IPS-20b (cell line): ENCODE data around the gene CD37.
"Not testable (repeated sequence)": the region's sequence is repeated elsewhere in the genome, so short reads cannot be mapped to it uniquely, and the experiment has no call there.

Source experiments
- H3K27ac ChIP-seq: one replicate; pipeline ENCODE4 v1.5.1; 2013; ENCODE audit warnings: low read length
- H3K27me3 ChIP-seq: 2 replicates; pipeline ENCODE4 v1.6.1; 2013; ENCODE audit warnings: mild to moderate bottlenecking, low read length, inconsistent platforms; ENCODE audit not compliant: insufficient read depth
- H3K36me3 ChIP-seq: 2 replicates; pipeline ENCODE4 v1.6.1; 2013; ENCODE audit warnings: low read depth, mild to moderate bottlenecking, inconsistent platforms, low read length, moderate library complexity; ENCODE audit not compliant: insufficient read depth
- H3K4me1 ChIP-seq: 2 replicates; pipeline ENCODE4 v1.6.1; 2013; ENCODE audit warnings: mild to moderate bottlenecking, control low read depth, inconsistent platforms, low read length, moderate library complexity; ENCODE audit not compliant: insufficient read depth
- H3K4me3 ChIP-seq: 2 replicates; pipeline ENCODE4 v1.5.1; 2013; ENCODE audit warnings: mild to moderate bottlenecking, low read length, inconsistent platforms
- H3K9ac ChIP-seq: 2 replicates; pipeline ENCODE4 v1.6.1; 2013; ENCODE audit warnings: low read depth, mild to moderate bottlenecking, inconsistent platforms, low read length, moderate library complexity
- H3K9me3 ChIP-seq: 2 replicates; pipeline ENCODE4 v1.6.1; 2013; ENCODE audit warnings: mild to moderate bottlenecking, low read depth, low read length, inconsistent platforms; ENCODE audit not compliant: insufficient read depth

CD37 gene

GRCh38 chr19:49306734-49307133 is 28.5 kb upstream of the CD37 start:
- H3K4me3 ChIP-seq, H3K27ac ChIP-seq, H3K27me3 ChIP-seq, H3K36me3 ChIP-seq, H3K9ac ChIP-seq, H3K4me1 ChIP-seq, H3K9me3 ChIP-seq: not testable (repeated sequence)

- Histone ChIP-seq H3K4me3 (no peak overlapping the region), H3K27ac (no peak overlapping the region), H3K27me3 (no peaks in the 10 kb centered on the region), H3K4me1 (no peaks in the 10 kb centered on the region), H3K9ac (no peak overlapping the region), H3K9me3 (no peaks in the 10 kb centered on the region), H3K36me3 (no peaks in the 10 kb centered on the region)
Measured at GRCh38 chr19:49309087-49309486, 26.1 kb upstream of the CD37 start.

- Histone ChIP-seq H3K4me1 (no peaks in the 10 kb centered on the region), H3K9ac (no peak overlapping the region), H3K27me3 (no peaks in the 10 kb centered on the region), H3K36me3 (no peaks in the 10 kb centered on the region), H3K9me3 (no peaks in the 10 kb centered on the region), H3K27ac (no peak overlapping the region), H3K4me3 (no peak overlapping the region)
Measured at GRCh38 chr19:49315111-49315510, 20.1 kb upstream of the CD37 start.

- Histone ChIP-seq H3K4me1 (no peaks in the 10 kb centered on the region), H3K9ac (no peak overlapping the region), H3K36me3 (no peaks in the 10 kb centered on the region), H3K27ac (no peak overlapping the region), H3K9me3 (peaks cover 10% of the 10 kb centered on the region; the same call in 1 of the 2 replicates), H3K4me3 (no peak overlapping the region), H3K27me3 (no peaks in the 10 kb centered on the region)
Measured at GRCh38 chr19:49316284-49316683, 18.9 kb upstream of the CD37 start.

GRCh38 chr19:49318296-49318695 is 16.9 kb upstream of the CD37 start:
- Histone ChIP-seq H3K27me3 (no peaks in the 10 kb centered on the region), H3K4me3 (no peak overlapping the region), H3K9ac (no peak overlapping the region), H3K36me3 (no peaks in the 10 kb centered on the region), H3K27ac (no peak overlapping the region), H3K4me1 (no peaks in the 10 kb centered on the region), H3K9me3 (peaks cover 13% of the 10 kb centered on the region; the same call in 1 of the 2 replicates)

- Histone ChIP-seq H3K27ac (no peak within 1 kb of the TSS), H3K9me3 (peaks cover 13% of the 10 kb centered on the region; the same call in 1 of the 2 replicates), H3K27me3 (no peaks in the 10 kb centered on the region), H3K4me1 (no peaks in the 10 kb centered on the region), H3K4me3 (no peak within 1 kb of the TSS), H3K9ac (no peak within 1 kb of the TSS), H3K36me3 (no peaks in the 10 kb centered on the region)
Measured at GRCh38 chr19:49324801-49325576, 10.2 kb upstream of the CD37 start, which contains the start of gene SLC6A16. TSS of gene SLC6A16 (minus strand) at chr19:49325191. CDS start at chr19:49311347, 13,844 bp downstream.

- not testable (repeated sequence) for H3K4me3 ChIP-seq
Measured at GRCh38 chr19:49325756-49326155, 9.4 kb upstream of the CD37 start.

GRCh38 chr19:49326165-49326704 is 9.0 kb upstream of the CD37 start:
- no peak overlapping the region for H3K9ac ChIP-seq
- H3K27me3 ChIP-seq = no peaks in the 10 kb centered on the region
- no peak overlapping the region for H3K27ac ChIP-seq
- H3K4me1 ChIP-seq = no peaks in the 10 kb centered on the region
- H3K9me3 ChIP-seq = peaks cover 3% of the 10 kb centered on the region; the same call in 1 of the 2 replicates
- H3K4me3 ChIP-seq = no peak overlapping the region
- no peaks in the 10 kb centered on the region for H3K36me3 ChIP-seq

More at GRCh38 chr19:49325756-49326155, 9.4 kb upstream of the CD37 start:
- H3K9me3 ChIP-seq, H3K27me3 ChIP-seq, H3K36me3 ChIP-seq, H3K4me1 ChIP-seq, H3K9ac ChIP-seq, H3K27ac ChIP-seq: not testable (repeated sequence)

- Histone ChIP-seq H3K4me3 (no peak overlapping the region), H3K27ac (no peak overlapping the region), H3K9ac (no peak overlapping the region), H3K9me3 (no peaks in the 10 kb centered on the region), H3K27me3 (no peaks in the 10 kb centered on the region), H3K36me3 (no peaks in the 10 kb centered on the region), H3K4me1 (no peaks in the 10 kb centered on the region)
Measured at GRCh38 chr19:49327878-49328544, 7.2 kb upstream of the CD37 start.

GRCh38 chr19:49328741-49329140 is 6.5 kb upstream of the CD37 start:
- H3K27ac ChIP-seq = no peak overlapping the region
- H3K36me3 ChIP-seq = no peaks in the 10 kb centered on the region
- no peak overlapping the region for H3K9ac ChIP-seq
- H3K27me3 ChIP-seq = no peaks in the 10 kb centered on the region
- H3K4me3 ChIP-seq = no peak overlapping the region
- no peaks in the 10 kb centered on the region for H3K4me1 ChIP-seq
- no peaks in the 10 kb centered on the region for H3K9me3 ChIP-seq

- not testable (repeated sequence) for H3K4me3 ChIP-seq, H3K27ac ChIP-seq, H3K9me3 ChIP-seq, H3K4me1 ChIP-seq, H3K36me3 ChIP-seq, H3K27me3 ChIP-seq
- H3K9ac ChIP-seq = peak overlapping the region; percentile 32; the same call in 1 of the 2 replicates
Measured at GRCh38 chr19:49331187-49331586, 4.0 kb upstream of the CD37 start.

- Histone ChIP-seq H3K9me3 (no peaks in the 10 kb centered on the region), H3K4me3 (no peak overlapping the region), H3K27me3 (peaks cover 9% of the 10 kb centered on the region), H3K9ac (peak overlapping the region; percentile 32; the same call in 1 of the 2 replicates), H3K27ac (no peak overlapping the region), H3K36me3 (no peaks in the 10 kb centered on the region), H3K4me1 (no peaks in the 10 kb centered on the region)
Measured at GRCh38 chr19:49331616-49332055, 3.6 kb upstream of the CD37 start.
